Liver (tissue), 9 donors: ENCODE data around the gene PLXDC1. TPM values are rescaled to one million over a fixed set of nuclear protein-coding genes. Genes with fewer than 3 reads are reported as not detected.

Experiments used
- DNase-seq: peaks from one replicate; pipeline ENCODE4 v3.0.0-alpha.2; 2017; ENCODE audit warnings: low spot score
- H3K27ac ChIP-seq, 2 donors: one replicate each; pipeline ENCODE4 v1.7.0; 2013; ENCODE audit warnings: inconsistent platforms in 2 of 2, low read length in 2 of 2, control low read depth in 1 of 2, low read depth in 1 of 2, mild to moderate bottlenecking in 1 of 2
- H3K27me3 ChIP-seq, 4 donors: one replicate each; pipeline versions ENCODE4 v1.6.1 to v1.7.0; 2013; ENCODE audit warnings: low read length in 3 of 4, inconsistent platforms in 1 of 4, mild to moderate bottlenecking in 1 of 4, moderate library complexity in 1 of 4; ENCODE audit not compliant: control insufficient read depth in 4 of 4, insufficient read depth in 4 of 4
- H3K36me3 ChIP-seq, 4 donors: one replicate each; pipeline versions ENCODE4 v1.6.1 to v1.7.0; 2013; ENCODE audit warnings: low read length in 3 of 4, mild to moderate bottlenecking in 3 of 4, low read depth in 1 of 4, moderate library complexity in 1 of 4; ENCODE audit not compliant: control insufficient read depth in 4 of 4, insufficient read depth in 3 of 4
- H3K4me1 ChIP-seq, 4 donors: one replicate each; pipeline versions ENCODE4 v1.6.1 to v1.7.0; 2013; ENCODE audit warnings: low read length in 3 of 4, mild to moderate bottlenecking in 3 of 4, moderate library complexity in 1 of 4; ENCODE audit not compliant: control insufficient read depth in 4 of 4, insufficient read depth in 4 of 4
- H3K4me3 ChIP-seq, 3 donors: one replicate each; pipeline versions ENCODE4 v1.6.1 to v1.7.0; 2013; ENCODE audit warnings: low read length in 3 of 3, control low read depth in 1 of 3, low read depth in 1 of 3, mild to moderate bottlenecking in 1 of 3
- H3K9ac ChIP-seq, 2 donors: one replicate each; pipeline ENCODE4 v1.7.0; 2013; ENCODE audit warnings: low read length in 2 of 2, mild to moderate bottlenecking in 2 of 2, moderate library complexity in 2 of 2, control low read depth in 1 of 2, low read depth in 1 of 2
- H3K9me3 ChIP-seq, 4 donors: one replicate each; pipeline versions ENCODE4 v1.6.1 to v1.7.0; 2013; ENCODE audit warnings: low read length in 3 of 4; ENCODE audit not compliant: control insufficient read depth in 4 of 4
- ATF3 ChIP-seq: IDR thresholded peaks from 2 replicates; pipeline ENCODE4 v1.6.1; 2016; ENCODE audit warnings: antibody characterized with exemption
- CTCF ChIP-seq: fragments of 150-350 bp; IDR thresholded peaks from 2 replicates; pipeline ENCODE4 v1.5.1; 2017; ENCODE audit warnings: improper control_type of control experiment, low read depth, low read length; ENCODE audit not compliant: missing input control
- FOXA2 ChIP-seq: IDR thresholded peaks from 2 replicates; pipeline ENCODE4 v1.6.1; 2016; ENCODE audit warnings: antibody characterized with exemption
- GABPA ChIP-seq, 2 donors: IDR thresholded peaks in 1 of 2; conservative IDR thresholded peaks in 1 of 2; 2 replicates each; pipeline ENCODE4 v1.6.1; 2016; ENCODE audit warnings: antibody characterized with exemption in 2 of 2, mild to moderate bottlenecking in 1 of 2, moderate library complexity in 1 of 2
- HNF4G ChIP-seq: IDR thresholded peaks from 2 replicates; pipeline ENCODE4 v1.6.1; 2016; ENCODE audit warnings: antibody characterized with exemption
- JUND ChIP-seq, 2 donors: IDR thresholded peaks; 2 replicates each; pipeline ENCODE4 v1.6.1; 2016; ENCODE audit warnings: antibody characterized with exemption in 2 of 2
- NR2F2 ChIP-seq: IDR thresholded peaks from 2 replicates; pipeline ENCODE4 v1.6.1; 2016; ENCODE audit warnings: antibody characterized with exemption
- RAD21 ChIP-seq, 2 donors: IDR thresholded peaks; 2 replicates each; pipeline ENCODE4 v1.6.1; 2016; ENCODE audit warnings: antibody characterized with exemption in 2 of 2, mild to moderate bottlenecking in 2 of 2
- RXRA ChIP-seq, 2 donors: IDR thresholded peaks; 2 replicates each; pipeline ENCODE4 v1.6.1; 2017 to 2018; ENCODE audit warnings: antibody characterized with exemption in 2 of 2, mild to moderate bottlenecking in 1 of 2
- SP1 ChIP-seq: IDR thresholded peaks from 2 replicates; pipeline ENCODE4 v1.6.1; 2018; ENCODE audit warnings: antibody characterized with exemption, mild to moderate bottlenecking
- TAF1 ChIP-seq: conservative IDR thresholded peaks from 2 replicates; pipeline ENCODE4 v1.6.1; 2016; ENCODE audit warnings: antibody characterized with exemption, mild to moderate bottlenecking
- YY1 ChIP-seq: IDR thresholded peaks from 2 replicates; pipeline ENCODE4 v1.6.1; 2016; ENCODE audit warnings: antibody characterized with exemption, mild to moderate bottlenecking
- WGBS: extraction: QIAGEN DNeasy Blood & Tissue Kit; methylation state at CpG from one replicate; pipeline ENCODE4 v1.1.7; 2013; 5-methylcytosine and 5-hydroxymethylcytosine counted together
- polyA plus RNA-seq, 2 donors: library from polyadenylated mRNA; stranded (reverse) in 1 of 2; unstranded in 1 of 2; fragments of 200-250 nt in 1 of 2; fragments of >200 nt in 1 of 2; fragmentation: Nextera tagmentation in 1 of 2; extraction: Ambion mirVana in 1 of 2; gene quantifications; one replicate each; pipeline versions ENCODE4 v1.2.1 to v1.2.3, GENCODE V29; 2013 to 2015
- total RNA-seq, 2 donors: library from RNA; depleted of rRNA; stranded (reverse); fragments of >200 nt; gene quantifications; one replicate each; pipeline ENCODE4 v1.2.3, GENCODE V29; 2014
- donor health status: healthy.
- donor health status: healthy.
- donor health status: healthy.
- donor health status: healthy.
- donor health status: healthy.

The PLXDC1 gene
- total and polyA plus RNA-seq, 4 donors: 0.14 to 0.84 (median 0.30) TPM

GRCh38 chr17:39165841-39166349, 14.5 kb upstream of the PLXDC1 start, which contains the start of gene ARL5C:
ARL5C (minus strand) TSS chr17:39166161; CDS start chr17:39165760, 401 bp downstream.
- Histone ChIP-seq H3K4me1 (peaks cover 5 to 9% (median 6%) of the 10 kb centered on the region in 4 donors), H3K9ac (no peak within 1 kb of the TSS), H3K27me3 (peaks cover 0 to 3% (median 1%) of the 10 kb centered on the region in 4 donors), H3K4me3 (peak within 1 kb of the TSS in 2 of 3 donors; percentile 13 to 28), H3K9me3 (no peaks in the 10 kb centered on the region), H3K36me3 (no peaks in the 10 kb centered on the region), H3K27ac (no peak within 1 kb of the TSS)
- WGBS: 52% methylated on average over 17 of the region's 17 CpGs
- no peak for DNase-seq
- TF ChIP-seq NR2F2 (no peak), RAD21 (IDR thresholded peaks at IDR 0.05) (no peak), TAF1 (no peak), YY1 (no peak), CTCF (no peak), ATF3 (no peak), RXRA (IDR thresholded peaks at IDR 0.05) (no peak), HNF4G (no peak)

- Histone ChIP-seq H3K27me3 (peaks cover 0 to 3% (median 1%) of the 10 kb centered on the region in 4 donors), H3K27ac (no peak overlapping the region), H3K9me3 (no peaks in the 10 kb centered on the region), H3K4me3 (peak overlapping the region in 2 of 3 donors; percentile 13 to 28), H3K4me1 (peaks cover 5 to 9% (median 6%) of the 10 kb centered on the region in 4 donors), H3K9ac (no peak overlapping the region), H3K36me3 (no peaks in the 10 kb centered on the region)
- no peak for DNase-seq
- TF ChIP-seq FOXA2: no peak
- TF ChIP-seq SP1: no peak
- no peak for TF ChIP-seq GABPA (IDR thresholded peaks at IDR 0.05 in 1 of 2, conservative IDR thresholded peaks at IDR 0.05 in 1 of 2)
- WGBS: 12% methylated on average over 51 of the region's 51 CpGs
These were observed 13.9 kb upstream of the PLXDC1 start for GRCh38 chr17:39165178-39165840.

GRCh38 chr17:39164675-39165143, 13.3 kb upstream of the PLXDC1 start:
- WGBS: under 1% methylated on average over 15 of the region's 15 CpGs
- H3K36me3 ChIP-seq: no peaks in the 10 kb centered on the region
- DNase-seq: peak; percentile 68
- TF ChIP-seq NR2F2 (no peak), SP1 (peak; percentile 19), JUND (IDR thresholded peaks at IDR 0.05) (no peak), FOXA2 (no peak), RAD21 (IDR thresholded peaks at IDR 0.05) (peak; percentile 74 to 81), CTCF (peak; percentile 81), YY1 (peak; percentile 27)
- peaks cover 5 to 9% (median 6%) of the 10 kb centered on the region in 4 donors for H3K4me1 ChIP-seq
- peaks cover 0 to 3% (median 1%) of the 10 kb centered on the region in 4 donors for H3K27me3 ChIP-seq
- peak overlapping the region in 2 of 3 donors; percentile 13 to 28 for H3K4me3 ChIP-seq
- H3K9me3 ChIP-seq: no peaks in the 10 kb centered on the region
- H3K27ac ChIP-seq: no peak overlapping the region
- no peak overlapping the region for H3K9ac ChIP-seq
